ENCODE data around the gene APBA3. TPM values are rescaled to one million over a fixed set of nuclear protein-coding genes. Genes with fewer than 3 reads are reported as not detected.
A peak's percentile ranks its signal among the peaks of the same experiment; 100 is the strongest.

APBA3 gene
- total and polyA plus RNA-seq, 7 experiments from 2014 or later: 30.7 to 77.3 (median 62.3) TPM

DNA sequence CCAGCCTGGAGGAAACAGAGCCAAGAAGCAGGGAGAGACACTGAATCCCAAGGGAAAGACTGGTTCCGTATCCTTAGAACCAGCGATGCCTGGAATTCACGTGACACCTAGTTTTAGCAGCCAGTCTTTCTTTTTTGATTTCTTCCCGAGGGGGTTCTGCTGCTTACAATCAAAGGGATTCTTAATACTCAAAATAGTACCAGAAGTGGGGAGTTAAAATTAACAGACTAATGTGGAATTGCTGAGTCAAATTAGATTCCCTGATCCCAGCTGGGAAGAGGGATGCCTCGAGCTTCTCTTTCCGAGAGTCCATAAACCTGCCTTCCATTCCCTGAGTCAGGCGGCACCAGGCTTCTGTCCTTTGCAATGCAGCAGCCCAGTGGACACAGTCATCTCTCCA lies 29.4 kb upstream of the APBA3 start:
- CTCF ChIA-PET: no interaction called here
- intact Hi-C loops (cut with micrococcal nuclease): no loop called here
- no peak overlapping the region for H3K4me3 Mint-ChIP-seq
- H3K9me3 Mint-ChIP-seq: peaks cover 0 to 5% (median 0%) of the 10 kb centered on the region in 11 donors
- H3K27me3 Mint-ChIP-seq: peaks cover 0 to 16% (median 0%) of the 10 kb centered on the region in 5 donors
- Histone ChIP-seq H3K9me3 (ENCODE audit: control insufficient read depth in 2 of 3, low read length in 3 of 3) (peaks cover 0 to 3% (median 0%) of the 10 kb centered on the region in 3 experiments), H3K4me1 (ENCODE audit: control insufficient read depth in 2 of 2, insufficient read depth in 2 of 2, low read length in 2 of 2) (peaks cover 0 to 4% of the 10 kb centered on the region in 2 donors), H3K4me3 (ENCODE audit: low read length) (no peak overlapping the region), H3K27me3 (ENCODE audit: control insufficient read depth in 2 of 2, insufficient read depth in 2 of 2, low read length in 2 of 2) (no peaks in the 10 kb centered on the region), H3K27ac (ENCODE audit: low read depth, low read length) (no peak overlapping the region), H3K36me3 (ENCODE audit: control insufficient read depth in 2 of 3, insufficient read depth in 3 of 3, low read length in 3 of 3) (no peaks in the 10 kb centered on the region)
- H3K27ac Mint-ChIP-seq: peak overlapping the region in 1 of 9 donors; percentile 59
- peaks cover 0 to 15% (median 3%) of the 10 kb centered on the region in 7 donors for H3K4me1 Mint-ChIP-seq
- ATAC-seq (no peak), DNase-seq (no peak)
- peaks cover 0 to 5% (median 0%) of the 10 kb centered on the region in 5 donors for H3K36me3 Mint-ChIP-seq
- POLR2A ChIA-PET: no interaction called here

DNA sequence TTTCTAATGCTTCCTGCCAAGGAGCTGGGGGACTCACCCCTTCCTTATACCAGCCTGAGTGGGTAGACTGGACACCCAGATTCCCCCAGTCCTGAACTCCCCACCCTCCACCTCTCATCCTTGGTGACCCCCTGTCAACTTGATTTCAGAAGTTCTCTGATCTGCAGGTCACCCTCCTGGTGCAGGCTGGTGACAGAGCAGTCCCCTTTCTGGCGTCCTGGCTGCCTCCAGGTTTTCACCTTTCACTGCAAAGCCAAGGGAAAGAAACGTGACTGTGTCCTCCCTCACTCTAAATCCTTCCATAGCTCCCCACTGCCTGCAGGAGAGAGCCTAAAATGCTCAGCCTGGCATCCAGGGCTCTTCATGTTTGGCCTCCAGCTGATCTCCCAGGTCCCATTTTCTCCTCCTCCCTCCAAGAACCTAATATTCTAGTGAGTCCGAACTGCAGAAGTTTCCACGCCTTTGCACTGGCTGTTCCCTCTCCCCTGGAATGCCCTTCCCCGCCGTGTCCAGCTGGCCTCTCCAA lies 28.8 kb upstream of the APBA3 start:
- no peaks in the 10 kb centered on the region for H3K36me3 ChIP-seq (ENCODE audit: control insufficient read depth in 2 of 3, insufficient read depth in 3 of 3, low read length in 3 of 3)
- peaks cover 0 to 4% of the 10 kb centered on the region in 2 donors for H3K4me1 ChIP-seq (ENCODE audit: control insufficient read depth in 2 of 2, insufficient read depth in 2 of 2, low read length in 2 of 2)
- ATAC-seq: no peak
- H3K9me3 ChIP-seq (ENCODE audit: control insufficient read depth in 2 of 3, low read length in 3 of 3): peaks cover 0 to 3% (median 0%) of the 10 kb centered on the region in 3 experiments
- Mint-ChIP-seq H3K36me3 (peaks cover 0 to 5% (median 0%) of the 10 kb centered on the region in 5 donors), H3K27ac (peak overlapping the region in 1 of 9 donors; percentile 59), H3K4me3 (peak overlapping the region in 1 of 10 donors; percentile 10), H3K4me1 (peaks cover 0 to 15% (median 3%) of the 10 kb centered on the region in 7 donors), H3K27me3 (peaks cover 0 to 19% (median 0%) of the 10 kb centered on the region in 5 donors), H3K9me3 (peaks cover 0 to 5% (median 0%) of the 10 kb centered on the region in 11 donors)
- intact Hi-C loops (cut with micrococcal nuclease): no loop called here
- CTCF ChIA-PET: no interaction called here
- POLR2A ChIA-PET: no interaction called here
- no peaks in the 10 kb centered on the region for H3K27me3 ChIP-seq (ENCODE audit: control insufficient read depth in 2 of 2, insufficient read depth in 2 of 2, low read length in 2 of 2)
- no peak for DNase-seq
- no peak overlapping the region for H3K27ac ChIP-seq (ENCODE audit: low read depth, low read length)
- no peak overlapping the region for H3K4me3 ChIP-seq (ENCODE audit: low read length)

DNA sequence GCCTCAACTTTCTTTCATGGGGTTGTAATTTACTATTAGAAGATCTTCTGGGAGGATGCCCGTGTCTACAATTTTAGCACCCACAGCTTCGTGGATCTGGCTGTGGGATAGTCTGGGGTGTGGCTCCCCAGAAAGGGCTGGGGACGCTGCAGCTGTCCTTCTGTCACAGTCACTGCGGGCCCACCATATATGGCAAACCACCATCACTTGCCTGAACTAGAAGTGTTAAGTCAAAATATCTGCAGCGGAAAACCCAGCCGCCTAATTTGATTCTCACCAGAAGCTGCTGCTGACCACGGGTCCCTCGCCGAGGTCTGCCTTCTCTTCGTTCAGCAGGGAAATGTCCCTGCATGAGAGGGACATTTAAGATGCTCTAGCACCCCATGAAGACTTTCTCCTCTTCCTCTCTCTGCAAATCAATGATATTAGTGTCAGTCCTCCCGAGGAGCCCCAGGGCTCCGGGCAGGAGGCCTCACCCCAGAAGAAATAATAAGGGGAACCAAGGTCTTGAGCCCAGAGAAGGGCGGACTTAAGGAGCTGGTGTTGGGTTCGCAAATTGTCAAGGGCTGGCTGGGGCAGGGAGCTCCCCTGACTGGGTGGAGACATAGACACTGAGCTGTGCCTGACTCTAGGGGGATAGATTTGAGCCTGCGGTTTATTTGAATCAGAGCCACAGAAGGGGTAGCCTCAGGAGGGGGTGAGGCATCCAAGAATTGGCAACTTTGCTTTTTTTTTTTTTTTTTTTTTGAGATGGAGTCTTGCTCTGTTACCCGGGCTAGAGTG lies 27.7 kb upstream of the APBA3 start:
- intact Hi-C loops (cut with micrococcal nuclease): no loop called here
- H3K27me3 Mint-ChIP-seq: peaks cover 0 to 25% (median 0%) of the 10 kb centered on the region in 5 donors
- peaks cover 0 to 5% (median 0%) of the 10 kb centered on the region in 11 donors for H3K9me3 Mint-ChIP-seq
- H3K9me3 ChIP-seq (ENCODE audit: control insufficient read depth in 2 of 3, low read length in 3 of 3): peaks cover 0 to 3% (median 0%) of the 10 kb centered on the region in 3 experiments
- peak overlapping the region in 3 of 10 donors; percentile 14 to 60 (median 32) for H3K4me3 Mint-ChIP-seq
- peaks cover 0 to 23% (median 13%) of the 10 kb centered on the region in 7 donors for H3K4me1 Mint-ChIP-seq
- no peaks in the 10 kb centered on the region for H3K27me3 ChIP-seq (ENCODE audit: control insufficient read depth in 2 of 2, insufficient read depth in 2 of 2, low read length in 2 of 2)
- no peak overlapping the region for H3K27ac ChIP-seq (ENCODE audit: low read depth, low read length)
- POLR2A ChIA-PET: interaction anchor here (0.7 to 1.6 kb wide), 2 partner anchors 26 to 1869 kb away, joined by 4 to 5 read pairs; partner anchors contain the start of gene MRPL54
- DNase-seq (no peak), ATAC-seq (peak; percentile 69)
- H3K4me3 ChIP-seq (ENCODE audit: low read length): no peak overlapping the region
- H3K36me3 ChIP-seq (ENCODE audit: control insufficient read depth in 2 of 3, insufficient read depth in 3 of 3, low read length in 3 of 3): no peaks in the 10 kb centered on the region
- H3K27ac Mint-ChIP-seq: peak overlapping the region in 3 of 9 donors; percentile 21 to 35 (median 29)
- CTCF ChIA-PET: no interaction called here
- peaks cover 0 to 4% of the 10 kb centered on the region in 2 donors for H3K4me1 ChIP-seq (ENCODE audit: control insufficient read depth in 2 of 2, insufficient read depth in 2 of 2, low read length in 2 of 2)
- H3K36me3 Mint-ChIP-seq: peaks cover 0 to 5% (median 0%) of the 10 kb centered on the region in 5 donors

DNA sequence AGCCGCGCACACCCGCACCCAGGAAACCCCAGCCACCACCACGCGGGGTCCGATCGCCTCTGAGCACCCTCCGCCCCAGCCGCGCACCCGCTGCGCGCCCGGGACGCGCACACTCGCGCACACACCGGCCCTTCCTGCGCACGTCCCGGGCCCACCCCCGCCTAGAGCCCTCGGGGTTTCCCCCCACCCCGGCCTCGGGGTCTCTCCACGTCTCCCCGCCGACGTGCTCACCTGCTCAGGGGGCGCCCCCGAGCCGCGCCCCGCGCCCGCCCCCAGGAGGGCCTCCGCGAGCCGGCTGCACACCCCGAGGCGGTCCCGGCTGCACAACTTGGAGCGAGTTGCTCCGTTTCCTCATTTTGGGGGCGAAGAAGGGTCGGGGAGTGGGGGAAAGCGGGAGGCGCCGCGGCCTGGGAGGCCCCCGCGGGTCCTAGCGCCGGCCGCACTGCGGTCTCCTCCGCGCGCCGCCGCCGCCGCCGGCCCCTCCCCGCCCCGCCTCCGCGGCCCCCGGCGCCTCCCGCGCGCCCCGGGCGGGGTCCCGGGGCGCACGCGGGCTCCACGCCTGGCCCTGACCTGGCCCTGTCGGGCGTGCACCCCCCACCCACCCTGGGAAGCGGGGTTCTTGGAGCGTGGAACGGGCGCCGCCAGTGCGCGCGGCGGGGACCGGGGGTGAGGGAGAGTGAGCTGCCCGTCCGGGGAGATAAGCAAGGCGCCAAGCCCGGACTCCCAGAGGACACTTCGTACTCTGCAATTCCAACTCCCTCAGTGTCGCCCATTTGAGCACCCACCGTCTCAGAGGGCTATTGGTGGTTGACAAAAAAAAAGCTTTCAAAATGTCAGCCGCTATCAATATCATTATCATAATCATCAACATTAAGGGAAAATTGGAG lies 24.7 kb upstream of the APBA3 start, which contains the start of gene MATK:
TSS of gene MATK (minus strand) at position 444 of the 887 bp plus-strand sequence. CDS start 1,246 bp downstream, outside the sequence.
- peak within 1 kb of the TSS; percentile 74 to 88 (median 82) for H3K4me3 Mint-ChIP-seq
- H3K36me3 ChIP-seq (ENCODE audit: control insufficient read depth in 2 of 3, insufficient read depth in 3 of 3, low read length in 3 of 3): peaks cover 0 to 4% (median 0%) of the 10 kb centered on the region in 3 experiments
- DNase-seq: peak in 3 of 9 donors; percentile 21 to 54 (median 27)
- H3K9me3 Mint-ChIP-seq: peaks cover 0 to 18% (median 13%) of the 10 kb centered on the region in 11 donors
- peaks cover 0 to 27% (median 0%) of the 10 kb centered on the region in 5 donors for H3K27me3 Mint-ChIP-seq
- ChIA-PET CTCF (interaction anchor here (0.6 kb wide), 1 partner anchor 29 kb away, joined by 6 read pairs; no protein-coding TSS in a partner anchor), POLR2A (no interaction called here)
- no peak within 1 kb of the TSS for H3K27ac ChIP-seq (ENCODE audit: low read depth, low read length)
- intact Hi-C loops (cut with micrococcal nuclease): no loop called here
- H3K27me3 ChIP-seq (ENCODE audit: control insufficient read depth in 2 of 2, insufficient read depth in 2 of 2, low read length in 2 of 2): no peaks in the 10 kb centered on the region
- peaks cover 0 to 21% (median 11%) of the 10 kb centered on the region in 3 experiments for H3K9me3 ChIP-seq (ENCODE audit: control insufficient read depth in 2 of 3, low read length in 3 of 3)
- ATAC-seq: peak; percentile 44
- H3K4me3 ChIP-seq (ENCODE audit: low read length): peak within 1 kb of the TSS; percentile 63
- H3K36me3 Mint-ChIP-seq: peaks cover 9 to 21% (median 17%) of the 10 kb centered on the region in 5 donors
- H3K4me1 Mint-ChIP-seq: peaks cover 0 to 22% (median 12%) of the 10 kb centered on the region in 7 donors
- peak within 1 kb of the TSS in 2 of 9 donors; percentile 23 to 50 for H3K27ac Mint-ChIP-seq
- H3K4me1 ChIP-seq (ENCODE audit: control insufficient read depth in 2 of 2, insufficient read depth in 2 of 2, low read length in 2 of 2): peaks cover 0 to 4% of the 10 kb centered on the region in 2 donors

DNA sequence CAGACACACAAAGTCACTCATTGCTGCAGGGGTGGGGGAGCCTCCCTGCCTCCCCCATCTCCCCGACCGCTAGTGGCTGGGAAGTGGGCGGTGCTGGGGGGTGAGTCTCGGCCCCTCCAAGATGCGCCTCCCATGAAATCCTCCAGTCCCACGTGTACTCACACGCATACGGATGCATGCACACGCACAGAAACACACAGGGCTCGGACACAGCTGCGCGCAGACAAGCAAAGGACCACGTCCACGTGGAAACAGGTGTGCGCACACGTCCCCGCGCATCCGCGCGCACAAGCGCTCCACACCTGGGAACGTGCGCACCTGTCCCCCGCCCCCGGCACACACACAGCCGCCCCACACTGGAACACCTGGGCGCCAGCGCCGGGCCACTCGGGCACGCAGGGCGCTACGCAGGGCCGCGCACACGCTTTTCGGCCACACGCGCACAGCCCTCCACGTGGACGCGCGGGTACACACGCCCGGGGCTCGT lies 24.0 kb upstream of the APBA3 start:
- Mint-ChIP-seq H3K9me3 (peaks cover 0 to 22% (median 15%) of the 10 kb centered on the region in 11 donors), H3K27ac (no peak overlapping the region), H3K4me3 (peak overlapping the region; percentile 74 to 88 (median 82)), H3K27me3 (peaks cover 0 to 26% (median 0%) of the 10 kb centered on the region in 5 donors), H3K4me1 (peaks cover 0 to 18% (median 12%) of the 10 kb centered on the region in 7 donors), H3K36me3 (peaks cover 5 to 21% (median 20%) of the 10 kb centered on the region in 5 donors)
- POLR2A ChIA-PET: no interaction called here
- no peak overlapping the region for H3K27ac ChIP-seq (ENCODE audit: low read depth, low read length)
- peaks cover 0 to 22% (median 11%) of the 10 kb centered on the region in 3 experiments for H3K9me3 ChIP-seq (ENCODE audit: control insufficient read depth in 2 of 3, low read length in 3 of 3)
- no peaks in the 10 kb centered on the region for H3K27me3 ChIP-seq (ENCODE audit: control insufficient read depth in 2 of 2, insufficient read depth in 2 of 2, low read length in 2 of 2)
- intact Hi-C loops (cut with micrococcal nuclease): no loop called here
- H3K4me3 ChIP-seq (ENCODE audit: low read length): peak overlapping the region; percentile 63
- ATAC-seq: no peak
- CTCF ChIA-PET: no interaction called here
- H3K4me1 ChIP-seq (ENCODE audit: control insufficient read depth in 2 of 2, insufficient read depth in 2 of 2, low read length in 2 of 2): peaks cover 0 to 4% of the 10 kb centered on the region in 2 donors
- peak in 4 of 9 donors; percentile 22 to 24 (median 23) for DNase-seq
- peaks cover 0 to 4% (median 0%) of the 10 kb centered on the region in 3 experiments for H3K36me3 ChIP-seq (ENCODE audit: control insufficient read depth in 2 of 3, insufficient read depth in 3 of 3, low read length in 3 of 3)
